Measurements from ENCODE around the gene DPP9.

The DPP9 gene

GRCh38 chr19:4733755-4734345 is 10.2 kb upstream of the DPP9 start:
- Mint-ChIP-seq H3K27me3 (ENCODE audit: low read depth, poor library complexity) (peaks cover 39% of the 10 kb centered on the region), H3K4me1 (peaks cover 5% of the 10 kb centered on the region), H3K27ac (peak overlapping the region; percentile 66), H3K9me3 (no peaks in the 10 kb centered on the region), H3K36me3 (ENCODE audit: low read depth) (no peaks in the 10 kb centered on the region), H3K4me3 (no peak overlapping the region)
- no peak for DNase-seq
- no peak for TF ChIP-seq CTCF (IDR thresholded peaks at IDR 0.05)

GRCh38 chr19:4732680-4733114 is 9.1 kb upstream of the DPP9 start:
- Mint-ChIP-seq H3K4me1 (peaks cover 5% of the 10 kb centered on the region), H3K4me3 (no peak overlapping the region), H3K27ac (peak overlapping the region; percentile 31), H3K36me3 (ENCODE audit: low read depth) (no peaks in the 10 kb centered on the region), H3K27me3 (ENCODE audit: low read depth, poor library complexity) (peaks cover 42% of the 10 kb centered on the region), H3K9me3 (no peaks in the 10 kb centered on the region)
- peak; percentile 62 for DNase-seq
- peak; percentile 76 for TF ChIP-seq CTCF (IDR thresholded peaks at IDR 0.05)

GRCh38 chr19:4730740-4731171 is 7.1 kb upstream of the DPP9 start:
- TF ChIP-seq CTCF (IDR thresholded peaks at IDR 0.05): no peak
- peaks cover 39% of the 10 kb centered on the region for H3K27me3 Mint-ChIP-seq (ENCODE audit: low read depth, poor library complexity)
- H3K36me3 Mint-ChIP-seq (ENCODE audit: low read depth): no peaks in the 10 kb centered on the region
- peak; percentile 58 for DNase-seq
- H3K4me1 Mint-ChIP-seq: peaks cover 5% of the 10 kb centered on the region
- no peaks in the 10 kb centered on the region for H3K9me3 Mint-ChIP-seq
- H3K27ac Mint-ChIP-seq: no peak overlapping the region
- H3K4me3 Mint-ChIP-seq: no peak overlapping the region

- peaks cover 36% of the 10 kb centered on the region for H3K27me3 Mint-ChIP-seq (ENCODE audit: low read depth, poor library complexity)
- no peak for DNase-seq
- no peak overlapping the region for H3K4me3 Mint-ChIP-seq
- TF ChIP-seq CTCF (IDR thresholded peaks at IDR 0.05): no peak
- peaks cover 5% of the 10 kb centered on the region for H3K4me1 Mint-ChIP-seq
- H3K27ac Mint-ChIP-seq: peak overlapping the region; percentile 39
- H3K9me3 Mint-ChIP-seq: peaks cover 4% of the 10 kb centered on the region
- no peaks in the 10 kb centered on the region for H3K36me3 Mint-ChIP-seq (ENCODE audit: low read depth)
Measured at GRCh38 chr19:4728871-4729270, 5.2 kb upstream of the DPP9 start.

- Mint-ChIP-seq H3K27me3 (ENCODE audit: low read depth, poor library complexity) (peaks cover 10% of the 10 kb centered on the region), H3K4me3 (peak overlapping the region; percentile 99), H3K36me3 (ENCODE audit: low read depth) (peaks cover 9% of the 10 kb centered on the region), H3K9me3 (peaks cover 4% of the 10 kb centered on the region), H3K27ac (peak overlapping the region; percentile 85), H3K4me1 (peaks cover 17% of the 10 kb centered on the region)
- DNase-seq: peak; percentile 35
- no peak for TF ChIP-seq CTCF (IDR thresholded peaks at IDR 0.05)
Measured at GRCh38 chr19:4722671-4723594, 709 bp downstream of the DPP9 start.

All from nephron progenitor cell (in vitro differentiated cells).